Measurements from ENCODE around the gene UBTF.

- TF ChIP-seq CTCF (IDR thresholded peaks at IDR 0.05) (no peak), EZH2 (IDR thresholded peaks at IDR 0.05; ENCODE audit: borderline replicate concordance, insufficient read depth, low read depth, low read length, poor library complexity, severe bottlenecking) (no peak)
Observed at GRCh38 chr17:44214896-44215295, 4.6 kb downstream of the UBTF start.

Data from B cell (primary cell).